ENCODE measurements around the gene RBPJL.

DNA sequence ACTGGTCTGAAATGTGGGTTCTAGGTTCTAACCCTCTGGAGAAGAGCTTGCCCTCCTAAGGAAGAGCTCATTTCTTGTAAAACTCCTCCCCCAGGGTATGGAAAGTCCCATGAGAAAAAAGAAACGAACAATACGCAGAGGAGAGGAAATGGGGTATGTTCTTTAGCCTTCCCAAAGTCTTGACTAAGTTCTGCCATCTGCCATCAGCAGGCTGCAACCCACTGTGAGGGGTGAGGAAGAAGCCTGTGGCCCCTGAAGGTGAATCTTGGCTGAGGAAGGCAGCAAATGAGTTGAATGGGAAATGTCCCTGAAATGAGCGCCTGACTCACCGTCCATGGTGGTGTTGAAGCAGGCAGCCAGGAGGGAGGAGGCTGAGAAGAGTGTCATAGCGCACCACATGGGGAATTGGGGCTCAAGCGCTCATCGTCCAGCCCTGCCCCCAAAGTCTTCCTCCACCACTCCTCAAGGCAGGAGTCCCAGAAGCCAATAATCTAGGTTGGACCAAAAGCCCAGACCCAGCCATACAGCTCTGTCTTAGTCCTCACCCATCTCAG lies 11.8 kb downstream of the RBPJL start:
- TF ChIP-seq, protein P1, sequence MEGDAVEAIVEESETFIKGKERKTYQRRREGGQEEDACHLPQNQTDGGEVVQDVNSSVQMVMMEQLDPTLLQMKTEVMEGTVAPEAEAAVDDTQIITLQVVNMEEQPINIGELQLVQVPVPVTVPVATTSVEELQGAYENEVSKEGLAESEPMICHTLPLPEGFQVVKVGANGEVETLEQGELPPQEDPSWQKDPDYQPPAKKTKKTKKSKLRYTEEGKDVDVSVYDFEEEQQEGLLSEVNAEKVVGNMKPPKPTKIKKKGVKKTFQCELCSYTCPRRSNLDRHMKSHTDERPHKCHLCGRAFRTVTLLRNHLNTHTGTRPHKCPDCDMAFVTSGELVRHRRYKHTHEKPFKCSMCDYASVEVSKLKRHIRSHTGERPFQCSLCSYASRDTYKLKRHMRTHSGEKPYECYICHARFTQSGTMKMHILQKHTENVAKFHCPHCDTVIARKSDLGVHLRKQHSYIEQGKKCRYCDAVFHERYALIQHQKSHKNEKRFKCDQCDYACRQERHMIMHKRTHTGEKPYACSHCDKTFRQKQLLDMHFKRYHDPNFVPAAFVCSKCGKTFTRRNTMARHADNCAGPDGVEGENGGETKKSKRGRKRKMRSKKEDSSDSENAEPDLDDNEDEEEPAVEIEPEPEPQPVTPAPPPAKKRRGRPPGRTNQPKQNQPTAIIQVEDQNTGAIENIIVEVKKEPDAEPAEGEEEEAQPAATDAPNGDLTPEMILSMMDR (IDR thresholded peaks at IDR 0.05), result no peak
- no peak for TF ChIP-seq POLR2A (IDR thresholded peaks at IDR 0.05)

All from uterus (tissue), 2 donors.